Transverse colon (tissue), 3 donors: ENCODE data around the gene GLYATL1B.
"Not testable (repeated sequence)": the region's sequence is repeated elsewhere in the genome, so short reads cannot be mapped to it uniquely, and the experiment has no call there.

Experiments used
- EP300 ChIP-seq: sonication (generic); formaldehyde crosslinking; IDR thresholded peaks from one replicate; pipeline ENCODE4 v1.6.1; 2017; ENCODE audit warnings: antibody characterized with exemption, low read depth
- POLR2A ChIP-seq: fragments of 450-650 bp; IDR thresholded peaks from one replicate; pipeline ENCODE4 v1.6.1; 2016; ENCODE audit warnings: antibody characterized with exemption, mild to moderate bottlenecking, moderate library complexity
- TF ChIP-seq, protein P1 (sequence below), 5 experiments: fragments of 200-600 bp in 3 of 5; fragments of 450-650 bp in 2 of 5; sonication (generic) in 3 of 5; IDR thresholded peaks; 1 replicate in 2 of 5; 2 replicates in 3 of 5; pipeline ENCODE4 v1.5.1; 2016 to 2017; ENCODE audit warnings: antibody characterized with exemption in 5 of 5, inconsistent platforms in 3 of 5, mild to moderate bottlenecking in 2 of 5, moderate library complexity in 1 of 5

DNA sequence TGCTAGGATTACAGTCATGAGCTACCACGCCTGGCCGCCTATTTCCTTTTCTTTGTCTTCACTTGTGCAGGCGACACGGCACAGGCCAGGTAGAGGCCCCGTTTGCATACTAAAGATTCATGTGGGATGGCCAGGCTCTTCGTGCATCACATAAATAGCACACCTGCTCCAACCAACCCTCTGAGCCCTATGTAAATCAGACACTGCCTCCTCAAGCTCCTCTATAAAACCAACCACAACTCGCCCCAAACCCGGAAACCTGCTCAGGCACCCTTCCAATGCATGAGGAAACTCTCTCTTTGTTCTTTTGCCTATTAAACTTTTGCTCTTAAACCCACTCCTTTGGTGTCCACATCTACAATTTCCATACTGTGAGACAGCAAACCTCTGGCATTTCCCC is 11.8 kb downstream of the GLYATL1B start:
- TF ChIP-seq, protein P1, sequence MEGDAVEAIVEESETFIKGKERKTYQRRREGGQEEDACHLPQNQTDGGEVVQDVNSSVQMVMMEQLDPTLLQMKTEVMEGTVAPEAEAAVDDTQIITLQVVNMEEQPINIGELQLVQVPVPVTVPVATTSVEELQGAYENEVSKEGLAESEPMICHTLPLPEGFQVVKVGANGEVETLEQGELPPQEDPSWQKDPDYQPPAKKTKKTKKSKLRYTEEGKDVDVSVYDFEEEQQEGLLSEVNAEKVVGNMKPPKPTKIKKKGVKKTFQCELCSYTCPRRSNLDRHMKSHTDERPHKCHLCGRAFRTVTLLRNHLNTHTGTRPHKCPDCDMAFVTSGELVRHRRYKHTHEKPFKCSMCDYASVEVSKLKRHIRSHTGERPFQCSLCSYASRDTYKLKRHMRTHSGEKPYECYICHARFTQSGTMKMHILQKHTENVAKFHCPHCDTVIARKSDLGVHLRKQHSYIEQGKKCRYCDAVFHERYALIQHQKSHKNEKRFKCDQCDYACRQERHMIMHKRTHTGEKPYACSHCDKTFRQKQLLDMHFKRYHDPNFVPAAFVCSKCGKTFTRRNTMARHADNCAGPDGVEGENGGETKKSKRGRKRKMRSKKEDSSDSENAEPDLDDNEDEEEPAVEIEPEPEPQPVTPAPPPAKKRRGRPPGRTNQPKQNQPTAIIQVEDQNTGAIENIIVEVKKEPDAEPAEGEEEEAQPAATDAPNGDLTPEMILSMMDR (IDR thresholded peaks at IDR 0.05) = not testable (repeated sequence)
- not testable (repeated sequence) for TF ChIP-seq POLR2A, EP300
